OCI-LY1 (cell line): ENCODE results near the gene SLC47A2.

Experiments
- EZH2 ChIP-seq: fragments of 200-600 bp; sonication (generic), shearing (Covaris generic); IDR thresholded peaks from 2 replicates; pipeline ENCODE4 v1.8.0; 2017; ENCODE audit warnings: borderline replicate concordance, mixed run types, mild to moderate bottlenecking, antibody characterized with exemption, low read length, moderate library complexity, mixed read lengths
- TF ChIP-seq, protein P1 (sequence below): fragments of 200-600 bp; sonication (generic), shearing (Covaris generic); IDR thresholded peaks from 2 replicates; pipeline ENCODE4 v1.5.1; 2017; ENCODE audit warnings: mild to moderate bottlenecking, antibody characterized with exemption, low read length, moderate library complexity, mixed read lengths

GRCh38 chr17:19724501-19725420 lies 8.4 kb upstream of the SLC47A2 start:
- TF ChIP-seq, protein P1, sequence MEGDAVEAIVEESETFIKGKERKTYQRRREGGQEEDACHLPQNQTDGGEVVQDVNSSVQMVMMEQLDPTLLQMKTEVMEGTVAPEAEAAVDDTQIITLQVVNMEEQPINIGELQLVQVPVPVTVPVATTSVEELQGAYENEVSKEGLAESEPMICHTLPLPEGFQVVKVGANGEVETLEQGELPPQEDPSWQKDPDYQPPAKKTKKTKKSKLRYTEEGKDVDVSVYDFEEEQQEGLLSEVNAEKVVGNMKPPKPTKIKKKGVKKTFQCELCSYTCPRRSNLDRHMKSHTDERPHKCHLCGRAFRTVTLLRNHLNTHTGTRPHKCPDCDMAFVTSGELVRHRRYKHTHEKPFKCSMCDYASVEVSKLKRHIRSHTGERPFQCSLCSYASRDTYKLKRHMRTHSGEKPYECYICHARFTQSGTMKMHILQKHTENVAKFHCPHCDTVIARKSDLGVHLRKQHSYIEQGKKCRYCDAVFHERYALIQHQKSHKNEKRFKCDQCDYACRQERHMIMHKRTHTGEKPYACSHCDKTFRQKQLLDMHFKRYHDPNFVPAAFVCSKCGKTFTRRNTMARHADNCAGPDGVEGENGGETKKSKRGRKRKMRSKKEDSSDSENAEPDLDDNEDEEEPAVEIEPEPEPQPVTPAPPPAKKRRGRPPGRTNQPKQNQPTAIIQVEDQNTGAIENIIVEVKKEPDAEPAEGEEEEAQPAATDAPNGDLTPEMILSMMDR: no peak
- no peak for TF ChIP-seq EZH2
